Measurements from ENCODE around the gene SDCCAG8.

SDCCAG8 gene

DNA sequence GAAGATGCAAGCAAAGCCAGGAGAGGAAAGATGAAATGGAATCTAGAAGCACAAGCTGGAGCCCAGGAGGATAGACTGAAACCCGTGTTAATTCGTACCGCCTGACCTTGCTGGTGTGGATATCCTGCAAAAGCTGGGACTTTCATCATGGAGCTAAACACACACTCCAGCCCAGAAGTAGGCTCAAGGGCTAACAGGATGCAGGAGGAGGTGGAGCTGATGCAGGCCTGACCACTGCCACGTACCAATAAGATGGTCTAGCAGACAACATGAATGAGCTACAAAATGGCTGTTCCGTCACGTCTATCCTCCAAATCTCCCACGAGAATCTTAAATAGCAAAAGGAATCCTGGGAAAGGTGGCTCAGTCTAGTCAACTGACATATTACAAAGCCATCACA is 270.3 kb downstream of the SDCCAG8 start:
- no peak for TF ChIP-seq CTCF (IDR thresholded peaks at IDR 0.05; ENCODE audit: low read depth, low read length)
- TF ChIP-seq MYC (IDR thresholded peaks at IDR 0.05; ENCODE audit: low read depth, low read length): no peak
- TF ChIP-seq POLR2A (IDR thresholded peaks at IDR 0.05; ENCODE audit: extremely low read depth, insufficient read length): no peak
- TF ChIP-seq, protein P1, sequence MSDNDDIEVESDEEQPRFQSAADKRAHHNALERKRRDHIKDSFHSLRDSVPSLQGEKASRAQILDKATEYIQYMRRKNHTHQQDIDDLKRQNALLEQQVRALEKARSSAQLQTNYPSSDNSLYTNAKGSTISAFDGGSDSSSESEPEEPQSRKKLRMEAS (IDR thresholded peaks at IDR 0.05; ENCODE audit: low read depth, low read length): no peak
- no peak overlapping the region for H3K4me3 ChIP-seq (ENCODE audit: low read depth, low read length)
- no peak for DNase-seq (ENCODE audit: low read depth)

DNA sequence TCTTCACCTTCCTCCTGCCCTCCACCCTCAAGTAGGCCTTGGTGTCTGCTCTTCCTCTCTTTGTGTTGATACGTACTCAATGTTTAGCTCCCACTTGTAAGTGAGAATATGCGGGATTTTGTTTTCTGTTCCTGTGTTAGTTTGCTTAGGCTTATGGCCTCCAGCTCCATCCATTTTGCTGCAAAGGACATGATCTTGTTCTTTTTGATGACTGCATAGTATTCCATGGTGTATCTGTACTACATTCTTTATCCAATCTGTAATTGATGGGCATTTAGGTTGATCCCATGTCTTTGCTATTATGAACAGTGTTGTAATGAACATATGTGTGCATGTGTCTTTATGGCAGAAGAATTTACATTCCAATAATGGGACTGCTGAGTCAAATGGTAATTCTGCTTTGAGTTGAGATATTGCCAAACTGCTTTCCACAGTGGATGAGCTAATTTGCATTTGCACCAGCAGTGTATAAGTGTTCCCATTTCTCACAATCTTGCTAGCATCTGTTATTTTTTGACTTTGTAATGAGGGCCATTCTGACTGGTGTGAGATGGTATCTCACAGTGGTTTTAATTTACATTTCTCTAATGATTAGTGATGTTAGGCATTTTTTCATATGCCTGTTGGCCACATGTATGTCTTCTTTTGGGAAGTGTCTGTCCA is 272.7 kb downstream of the SDCCAG8 start:
- no peak overlapping the region for H3K4me3 ChIP-seq (ENCODE audit: low read depth, low read length)
- TF ChIP-seq MYC (IDR thresholded peaks at IDR 0.05; ENCODE audit: low read depth, low read length): no peak
- TF ChIP-seq, protein P1 (IDR thresholded peaks at IDR 0.05; ENCODE audit: low read depth, low read length): no peak
- TF ChIP-seq CTCF (IDR thresholded peaks at IDR 0.05; ENCODE audit: low read depth, low read length): no peak
- no peak for TF ChIP-seq POLR2A (IDR thresholded peaks at IDR 0.05; ENCODE audit: extremely low read depth, insufficient read length)
- DNase-seq (ENCODE audit: low read depth): no peak

- H3K4me3 ChIP-seq (ENCODE audit: low read depth, low read length): no peak overlapping the region
- TF ChIP-seq POLR2A (IDR thresholded peaks at IDR 0.05; ENCODE audit: extremely low read depth, insufficient read length) (no peak), MYC (IDR thresholded peaks at IDR 0.05; ENCODE audit: low read depth, low read length) (no peak), CTCF (IDR thresholded peaks at IDR 0.05; ENCODE audit: low read depth, low read length) (no peak)
- TF ChIP-seq, protein P1 (IDR thresholded peaks at IDR 0.05; ENCODE audit: low read depth, low read length): no peak
- no peak for DNase-seq (ENCODE audit: low read depth)
Measured at GRCh38 chr1:243529512-243529911, 273.7 kb downstream of the SDCCAG8 start.

DNA sequence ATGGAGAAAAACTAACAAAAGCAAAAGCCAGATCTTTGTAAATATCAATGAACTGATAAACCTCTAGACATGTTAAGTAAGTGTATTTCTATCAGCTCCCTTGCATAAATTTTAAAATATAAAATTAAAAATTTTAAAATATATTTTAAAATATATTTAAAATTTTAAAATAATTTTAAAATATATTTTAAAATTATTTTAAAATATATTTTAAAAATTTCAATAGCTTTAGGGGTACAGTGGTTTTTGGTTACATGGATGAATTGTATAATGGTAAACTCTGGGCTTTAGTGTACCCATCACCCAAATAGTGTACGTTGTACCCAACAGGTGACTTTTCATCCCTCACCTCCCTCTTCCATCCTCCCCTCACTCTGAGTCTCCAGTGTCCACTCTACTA is 279.2 kb downstream of the SDCCAG8 start:
- H3K4me3 ChIP-seq (ENCODE audit: low read depth, low read length): no peak overlapping the region
- TF ChIP-seq CTCF (IDR thresholded peaks at IDR 0.05; ENCODE audit: low read depth, low read length) (no peak), MYC (IDR thresholded peaks at IDR 0.05; ENCODE audit: low read depth, low read length) (no peak), POLR2A (IDR thresholded peaks at IDR 0.05; ENCODE audit: extremely low read depth, insufficient read length) (no peak)
- TF ChIP-seq, protein P1 (IDR thresholded peaks at IDR 0.05; ENCODE audit: low read depth, low read length): no peak
- DNase-seq (ENCODE audit: low read depth): no peak

DNA sequence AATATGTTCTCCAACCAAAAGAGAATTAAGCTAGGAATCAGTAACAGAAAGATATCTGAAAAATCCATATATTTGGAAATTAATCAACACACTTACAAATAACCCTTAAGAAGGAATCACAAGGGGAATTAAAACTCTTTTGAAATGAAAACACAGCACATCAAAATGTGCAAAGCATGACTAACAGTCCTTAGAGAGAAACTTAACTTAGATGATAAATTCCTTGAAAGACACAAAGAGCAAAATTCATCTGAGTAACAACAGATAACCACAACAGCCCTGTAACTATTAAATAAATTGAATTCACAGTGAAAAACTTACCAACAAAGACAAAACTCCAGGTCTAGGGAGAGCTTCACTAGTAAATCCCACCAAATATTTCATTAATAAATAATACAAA is 283.8 kb downstream of the SDCCAG8 start:
- H3K4me3 ChIP-seq (ENCODE audit: low read depth, low read length): no peak overlapping the region
- TF ChIP-seq MYC (IDR thresholded peaks at IDR 0.05; ENCODE audit: low read depth, low read length) (no peak), POLR2A (IDR thresholded peaks at IDR 0.05; ENCODE audit: extremely low read depth, insufficient read length) (no peak), CTCF (IDR thresholded peaks at IDR 0.05; ENCODE audit: low read depth, low read length) (no peak)
- TF ChIP-seq, protein P1 (IDR thresholded peaks at IDR 0.05; ENCODE audit: low read depth, low read length): no peak
- DNase-seq (ENCODE audit: low read depth): no peak
